Measurements from ENCODE around the gene TTC16.
A peak's percentile ranks its signal among the peaks of the same experiment; 100 is the strongest.

The TTC16 gene

DNA sequence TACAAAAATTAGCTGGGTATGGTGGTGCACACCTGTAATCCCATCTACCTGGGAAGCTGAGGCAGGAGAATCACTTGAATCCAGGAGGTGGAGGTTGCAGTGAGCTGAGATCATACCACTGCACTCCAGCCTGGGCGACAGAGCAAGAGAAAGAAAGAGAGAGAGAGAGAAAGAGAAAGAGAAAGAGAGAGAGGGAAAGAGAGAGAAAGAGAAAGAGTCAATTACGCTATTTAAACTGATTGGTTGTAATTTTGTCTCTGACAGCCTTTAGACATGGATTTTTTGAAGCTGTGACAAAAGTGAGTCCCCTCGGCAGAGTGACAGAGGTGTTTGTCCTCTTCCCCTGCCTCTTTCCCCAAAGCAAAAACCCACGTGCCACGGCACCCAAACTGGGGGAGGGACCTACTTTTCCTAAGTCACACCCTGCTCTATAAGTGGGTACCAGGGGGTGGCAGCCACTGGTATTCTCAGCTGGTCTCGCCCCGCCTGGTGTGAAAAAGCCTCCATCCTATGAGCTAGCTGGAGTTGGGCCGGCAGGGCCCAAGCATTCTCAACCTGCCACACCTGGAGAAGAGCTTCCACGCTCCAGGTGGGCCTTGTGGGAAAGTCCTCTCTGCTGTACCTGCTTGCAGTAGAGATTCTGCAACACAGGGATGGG, 12.5 kb upstream of the TTC16 start:
- no peak for DNase-seq (ENCODE audit: low spot score)
- TF ChIP-seq, protein P1, sequence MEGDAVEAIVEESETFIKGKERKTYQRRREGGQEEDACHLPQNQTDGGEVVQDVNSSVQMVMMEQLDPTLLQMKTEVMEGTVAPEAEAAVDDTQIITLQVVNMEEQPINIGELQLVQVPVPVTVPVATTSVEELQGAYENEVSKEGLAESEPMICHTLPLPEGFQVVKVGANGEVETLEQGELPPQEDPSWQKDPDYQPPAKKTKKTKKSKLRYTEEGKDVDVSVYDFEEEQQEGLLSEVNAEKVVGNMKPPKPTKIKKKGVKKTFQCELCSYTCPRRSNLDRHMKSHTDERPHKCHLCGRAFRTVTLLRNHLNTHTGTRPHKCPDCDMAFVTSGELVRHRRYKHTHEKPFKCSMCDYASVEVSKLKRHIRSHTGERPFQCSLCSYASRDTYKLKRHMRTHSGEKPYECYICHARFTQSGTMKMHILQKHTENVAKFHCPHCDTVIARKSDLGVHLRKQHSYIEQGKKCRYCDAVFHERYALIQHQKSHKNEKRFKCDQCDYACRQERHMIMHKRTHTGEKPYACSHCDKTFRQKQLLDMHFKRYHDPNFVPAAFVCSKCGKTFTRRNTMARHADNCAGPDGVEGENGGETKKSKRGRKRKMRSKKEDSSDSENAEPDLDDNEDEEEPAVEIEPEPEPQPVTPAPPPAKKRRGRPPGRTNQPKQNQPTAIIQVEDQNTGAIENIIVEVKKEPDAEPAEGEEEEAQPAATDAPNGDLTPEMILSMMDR (IDR thresholded peaks at IDR 0.05; ENCODE audit: extremely low read depth, insufficient read depth, missing control alignments): no peak
- in situ Hi-C loops (cut with MboI; ENCODE audit: low pct_unique_long_range_greater_than_20kb, low sequenced_read_pairs, unreplicated experiment): no loop called here

- DNase-seq (ENCODE audit: low spot score): no peak
- in situ Hi-C loops (cut with MboI; ENCODE audit: low pct_unique_long_range_greater_than_20kb, low sequenced_read_pairs, unreplicated experiment): no loop called here
- TF ChIP-seq, protein P1 (IDR thresholded peaks at IDR 0.05; ENCODE audit: extremely low read depth, insufficient read depth, missing control alignments): no peak
These were observed 10.1 kb upstream of the TTC16 start for GRCh38 chr9:127705577-127706379.

DNA sequence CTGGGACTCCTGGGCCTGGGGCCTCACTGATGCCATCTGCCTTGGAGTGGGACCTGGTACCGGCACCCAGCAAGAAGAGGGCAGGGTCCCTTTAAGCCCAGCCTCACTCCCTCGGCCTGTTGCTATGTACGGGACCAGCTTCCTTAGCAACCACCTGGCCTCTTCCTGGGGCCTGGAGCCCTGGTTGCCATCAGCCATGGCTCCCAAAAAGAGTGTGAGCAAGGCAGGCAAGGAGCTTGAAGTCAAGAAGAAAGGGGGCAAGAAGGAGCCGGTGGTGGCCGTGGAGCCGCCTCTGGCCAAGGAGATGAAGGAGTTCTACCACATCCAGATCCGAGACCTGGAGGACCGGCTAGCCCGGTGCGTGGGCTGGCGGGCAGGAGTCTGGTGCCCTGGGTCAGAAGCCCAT, 9.0 kb upstream of the TTC16 start, which contains the start of gene CFAP157:
Gene CFAP157, plus strand, starts transcription at position 153 of the 406 bp plus-strand sequence. Its CDS starts 44 bp downstream, at position 197.
- in situ Hi-C loops (cut with MboI; ENCODE audit: low pct_unique_long_range_greater_than_20kb, low sequenced_read_pairs, unreplicated experiment): no loop called here
- no peak for DNase-seq (ENCODE audit: low spot score)
- TF ChIP-seq, protein P1 (IDR thresholded peaks at IDR 0.05; ENCODE audit: extremely low read depth, insufficient read depth, missing control alignments): no peak

DNA sequence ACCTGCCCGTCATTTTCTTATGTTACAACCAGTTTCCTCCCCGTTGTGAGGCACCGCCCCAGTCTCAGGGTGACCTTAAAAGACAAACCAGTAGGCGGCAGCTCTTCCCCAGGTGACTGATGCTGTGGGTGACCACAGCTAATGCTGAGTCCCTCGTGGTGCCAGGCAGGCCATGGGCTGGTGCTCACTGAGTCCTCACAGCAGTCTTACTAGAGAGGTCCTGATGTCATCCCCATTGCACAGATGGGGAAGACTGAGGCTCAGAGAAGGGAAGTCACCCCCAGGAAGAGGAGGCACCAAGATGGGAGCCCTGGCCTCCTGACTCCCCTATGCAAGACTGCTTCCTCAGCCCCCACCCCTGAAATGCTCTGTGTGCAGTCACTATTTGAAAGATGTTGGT, 8.1 kb upstream of the TTC16 start:
- TF ChIP-seq, protein P1 (IDR thresholded peaks at IDR 0.05; ENCODE audit: extremely low read depth, insufficient read depth, missing control alignments): peak; percentile 27
- in situ Hi-C loops (cut with MboI; ENCODE audit: low pct_unique_long_range_greater_than_20kb, low sequenced_read_pairs, unreplicated experiment): no loop called here
- DNase-seq (ENCODE audit: low spot score): peak; percentile 58

DNA sequence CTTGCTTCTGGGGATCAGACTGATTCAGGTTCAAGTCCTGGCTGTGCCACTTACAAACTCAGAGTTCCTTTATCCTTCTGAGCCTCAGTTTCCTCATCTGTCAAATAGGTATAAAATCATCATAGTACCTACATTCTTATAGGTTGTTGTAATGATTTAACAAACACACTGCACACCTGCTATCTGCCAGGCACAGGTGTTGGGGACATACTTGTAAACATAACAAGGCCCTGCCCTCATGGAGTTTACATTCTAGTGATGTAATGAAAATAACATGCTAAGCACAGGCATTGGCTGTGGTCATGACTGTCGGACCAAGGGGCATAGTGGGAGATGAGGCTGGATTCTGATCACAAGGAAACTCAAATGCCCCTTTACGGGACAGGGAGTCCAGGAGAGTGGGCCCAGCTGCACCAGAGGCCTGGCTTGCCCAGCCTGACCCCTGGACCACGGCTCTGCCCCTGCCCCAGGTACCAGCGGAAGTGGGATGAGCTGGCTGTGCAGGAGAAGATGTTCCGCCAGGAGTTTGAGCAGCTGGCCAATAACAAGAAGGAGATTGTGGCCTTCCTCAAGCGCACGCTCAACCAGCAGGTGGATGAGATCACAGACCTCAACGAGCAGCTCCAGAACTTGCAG, 6.8 kb upstream of the TTC16 start:
- DNase-seq (ENCODE audit: low spot score): no peak
- in situ Hi-C loops (cut with MboI; ENCODE audit: low pct_unique_long_range_greater_than_20kb, low sequenced_read_pairs, unreplicated experiment): no loop called here
- TF ChIP-seq, protein P1 (IDR thresholded peaks at IDR 0.05; ENCODE audit: extremely low read depth, insufficient read depth, missing control alignments): no peak

- DNase-seq (ENCODE audit: low spot score): no peak
- in situ Hi-C loops (cut with MboI; ENCODE audit: low pct_unique_long_range_greater_than_20kb, low sequenced_read_pairs, unreplicated experiment): no loop called here
- TF ChIP-seq, protein P1 (IDR thresholded peaks at IDR 0.05; ENCODE audit: extremely low read depth, insufficient read depth, missing control alignments): no peak
These were observed 5.6 kb upstream of the TTC16 start for GRCh38 chr9:127710204-127710783.
